ENCODE measurements around the gene SMIM33. TPM values are rescaled to one million over a fixed set of nuclear protein-coding genes. Genes with fewer than 3 reads are reported as not detected.

SMIM33 gene
- total RNA-seq, 2 experiments from 2014 or later = 0.08 TPM; not detected in 1

DNA sequence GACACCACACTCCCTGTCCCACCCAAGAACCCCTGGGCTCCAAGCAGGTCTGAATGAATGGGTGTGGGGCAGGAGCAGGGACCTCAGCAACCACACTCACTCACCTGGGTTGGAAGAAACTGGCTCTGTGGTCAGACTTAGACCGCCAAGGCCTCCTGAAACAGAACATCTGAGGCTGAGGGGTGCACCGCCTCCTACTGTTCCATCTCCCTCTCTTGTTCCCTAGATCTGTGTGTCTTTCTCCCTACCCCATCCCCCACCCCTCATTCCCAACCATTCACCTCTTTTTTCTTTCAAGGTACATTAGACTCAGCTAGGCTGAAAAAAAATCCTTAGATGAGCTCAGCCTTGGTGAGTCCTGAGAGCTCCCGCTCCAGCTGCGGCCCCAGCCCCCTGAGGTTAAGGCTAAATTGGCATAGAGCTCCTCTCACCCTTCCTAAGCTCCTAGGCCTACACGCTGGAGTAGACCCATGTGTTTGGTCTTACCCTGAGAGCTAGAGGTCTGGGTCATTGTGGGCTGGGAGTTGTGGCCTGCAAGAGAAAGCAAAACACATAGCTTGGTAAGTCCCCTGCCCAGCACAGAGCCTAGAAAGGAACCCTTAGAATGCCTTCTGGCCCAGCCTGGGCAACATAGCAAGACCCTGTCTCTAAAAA is 13.0 kb upstream of the SMIM33 start:
- CTCF ChIA-PET = interaction anchor here (0.6 to 3.0 kb wide), 8 partner anchors 11 to 391 kb away, joined by 3 to 17 read pairs (median 4); no protein-coding TSS in a partner anchor
- DNase-seq = peak in 1 of 14 experiments; percentile 51

DNA sequence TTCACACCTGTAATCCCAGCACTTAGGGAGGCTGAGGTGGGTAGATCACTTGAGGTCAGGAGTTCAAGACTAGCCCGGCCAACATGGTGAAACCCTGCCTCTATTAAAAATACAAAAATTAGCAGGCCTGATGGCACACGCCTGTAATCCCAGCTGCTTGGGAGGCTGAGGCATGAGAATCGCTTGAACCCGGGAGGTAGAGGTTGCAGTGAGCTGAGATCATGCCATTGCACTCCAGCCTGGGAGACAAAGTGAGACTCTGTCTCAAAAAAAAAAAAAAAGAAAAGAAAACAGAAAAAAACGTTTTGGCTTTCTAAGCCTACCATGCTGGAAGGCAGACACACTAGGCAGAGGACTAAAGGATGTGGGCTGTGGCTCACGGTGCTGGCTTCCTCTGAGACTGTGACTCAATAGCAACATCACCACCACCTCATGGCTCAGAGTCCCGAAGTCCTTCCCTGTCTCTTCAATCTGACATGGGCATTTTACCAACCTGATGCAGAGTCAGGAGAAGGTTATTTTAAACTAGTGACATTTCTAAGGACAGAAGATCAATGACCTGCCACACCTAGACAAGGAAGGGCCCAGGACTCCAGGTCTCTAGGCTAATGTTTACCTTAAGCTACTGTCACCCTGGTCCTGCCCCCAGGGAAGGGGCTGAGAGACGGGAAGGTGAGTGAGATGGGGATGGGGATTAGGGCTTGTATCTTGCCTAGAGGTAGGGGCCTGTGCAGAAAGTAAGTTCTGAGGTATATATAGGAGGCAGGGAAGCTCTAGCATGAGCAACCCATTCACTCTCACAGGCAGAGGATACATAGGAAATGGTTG is 12.0 kb upstream of the SMIM33 start:
- ChIA-PET CTCF (interaction anchor here (0.7 to 3.0 kb wide), 8 partner anchors 12 to 307 kb away, joined by 3 to 17 read pairs (median 5); partner anchors contain the start of genes DNAJC18 and SMIM33), POLR2A (interaction anchor here (0.6 to 3.8 kb wide), 12 partner anchors 11 to 117 kb away, joined by 3 to 26 read pairs (median 4); partner anchors contain the start of genes DNAJC18, SMIM33, SPATA24 and STING1)
- H3K36me3 Mint-ChIP-seq (ENCODE audit: low read depth) = no peaks in the 10 kb centered on the region
- peak overlapping the region; percentile 69 to 83 for H3K27ac ChIP-seq (ENCODE audit: low read depth in 1 of 2, low read length in 2 of 2)
- TF ChIP-seq CTCF (IDR thresholded peaks at IDR 0.05) = no peak
- peak; percentile 99 for ATAC-seq (ENCODE audit: poor library complexity)
- H3K4me1 ChIP-seq (ENCODE audit: insufficient read depth, low read length) = peaks cover 69% of the 10 kb centered on the region
- no peaks in the 10 kb centered on the region for H3K27me3 Mint-ChIP-seq
- no peaks in the 10 kb centered on the region for H3K9me3 ChIP-seq (ENCODE audit: control insufficient read depth in 1 of 2, insufficient read depth in 1 of 2, low read length in 2 of 2)
- H3K27ac Mint-ChIP-seq = peak overlapping the region; percentile 89
- H3K4me1 Mint-ChIP-seq (ENCODE audit: low read depth) = peaks cover 76% of the 10 kb centered on the region
- no peaks in the 10 kb centered on the region for H3K27me3 ChIP-seq (ENCODE audit: control insufficient read depth in 1 of 2, insufficient read depth in 2 of 2, low read length in 2 of 2)
- H3K36me3 ChIP-seq (ENCODE audit: insufficient read depth, low read length) = no peaks in the 10 kb centered on the region
- DNase-seq = peak; percentile 55 to 94 (median 73)
- peak overlapping the region; percentile 3 for H3K4me3 Mint-ChIP-seq
- intact Hi-C loops (cut with DNase I, micrococcal nuclease) = loop anchor here in 1 of 2 experiments (1.0 to 2.0 kb wide), 3 partner anchors 19 to 36 kb away; partner anchors contain the start of genes DNAJC18 and STING1
- no peak overlapping the region for H3K4me3 ChIP-seq (ENCODE audit: low read length)
- no peaks in the 10 kb centered on the region for H3K9me3 Mint-ChIP-seq

More for the DNA sequence above, 13.0 kb upstream of the SMIM33 start:
- no peak overlapping the region for H3K4me3 ChIP-seq (ENCODE audit: low read length)
- no peaks in the 10 kb centered on the region for H3K9me3 Mint-ChIP-seq
- no peaks in the 10 kb centered on the region for H3K9me3 ChIP-seq (ENCODE audit: control insufficient read depth in 1 of 2, insufficient read depth in 1 of 2, low read length in 2 of 2)
- no peak overlapping the region for H3K4me3 Mint-ChIP-seq
- peak overlapping the region; percentile 45 to 69 for H3K27ac ChIP-seq (ENCODE audit: low read depth in 1 of 2, low read length in 2 of 2)
- no peaks in the 10 kb centered on the region for H3K36me3 Mint-ChIP-seq (ENCODE audit: low read depth)
- peaks cover 73% of the 10 kb centered on the region for H3K4me1 ChIP-seq (ENCODE audit: insufficient read depth, low read length)
- intact Hi-C loops (cut with DNase I, micrococcal nuclease) = loop anchor here in 1 of 2 experiments (1.0 to 2.0 kb wide), 3 partner anchors 18 to 35 kb away; partner anchors contain the start of genes DNAJC18 and STING1
- H3K27ac Mint-ChIP-seq = peak overlapping the region; percentile 89
- H3K27me3 Mint-ChIP-seq = no peaks in the 10 kb centered on the region
- no peaks in the 10 kb centered on the region for H3K27me3 ChIP-seq (ENCODE audit: control insufficient read depth in 1 of 2, insufficient read depth in 2 of 2, low read length in 2 of 2)
- no peak for ATAC-seq (ENCODE audit: poor library complexity)
- TF ChIP-seq CTCF (IDR thresholded peaks at IDR 0.05) = no peak
- POLR2A ChIA-PET = interaction anchor here (0.8 to 3.8 kb wide), 9 partner anchors 10 to 55 kb away, joined by 3 to 26 read pairs (median 6); partner anchors contain the start of genes DNAJC18, SMIM33, SPATA24 and STING1
- no peaks in the 10 kb centered on the region for H3K36me3 ChIP-seq (ENCODE audit: insufficient read depth, low read length)
- H3K4me1 Mint-ChIP-seq (ENCODE audit: low read depth) = peaks cover 80% of the 10 kb centered on the region

- ChIA-PET POLR2A (interaction anchor here (0.6 to 3.8 kb wide), 9 partner anchors 11 to 117 kb away, joined by 3 to 26 read pairs (median 6); partner anchors contain the start of genes DNAJC18, SMIM33 and STING1), CTCF (interaction anchor here (1.1 to 3.0 kb wide), 4 partner anchors 11 to 54 kb away, joined by 3 to 17 read pairs (median 8); partner anchors contain the start of genes DNAJC18 and SMIM33)
- Histone ChIP-seq H3K4me1 (ENCODE audit: insufficient read depth, low read length) (peaks cover 62% of the 10 kb centered on the region), H3K4me3 (ENCODE audit: low read length) (no peak overlapping the region), H3K36me3 (ENCODE audit: insufficient read depth, low read length) (no peaks in the 10 kb centered on the region), H3K9me3 (ENCODE audit: control insufficient read depth in 1 of 2, insufficient read depth in 1 of 2, low read length in 2 of 2) (no peaks in the 10 kb centered on the region), H3K27me3 (ENCODE audit: control insufficient read depth in 1 of 2, insufficient read depth in 2 of 2, low read length in 2 of 2) (no peaks in the 10 kb centered on the region), H3K27ac (ENCODE audit: low read depth in 1 of 2, low read length in 2 of 2) (peak overlapping the region; percentile 69 to 83)
- TF ChIP-seq CTCF (IDR thresholded peaks at IDR 0.05) = no peak
- Mint-ChIP-seq H3K9me3 (no peaks in the 10 kb centered on the region), H3K36me3 (ENCODE audit: low read depth) (no peaks in the 10 kb centered on the region), H3K4me1 (ENCODE audit: low read depth) (peaks cover 69% of the 10 kb centered on the region), H3K27me3 (no peaks in the 10 kb centered on the region), H3K4me3 (no peak overlapping the region), H3K27ac (peak overlapping the region; percentile 89)
- DNase-seq (peak in 1 of 14 experiments; percentile 34), ATAC-seq (ENCODE audit: poor library complexity) (no peak)
- intact Hi-C loops (cut with DNase I, micrococcal nuclease) = loop anchor here in 1 of 2 experiments (2.0 kb wide), 1 partner anchor 37 kb away; no protein-coding TSS in a partner anchor
These were observed 11.3 kb upstream of the SMIM33 start for GRCh38 chr5:139459451-139459934.
